ENCODE results near the gene FAM98B.

FAM98B gene

GRCh38 chr15:38507570-38507969 is 53.6 kb downstream of the FAM98B start:
- H3K4me3 ChIP-seq (ENCODE audit: insufficient read length, low read depth), result no peak overlapping the region
- no peak overlapping the region for H3K9ac ChIP-seq (ENCODE audit: insufficient read length, low read depth)
- no peaks in the 10 kb centered on the region for H3K4me1 ChIP-seq (ENCODE audit: insufficient read depth, insufficient read length)
- H3K9me3 ChIP-seq (ENCODE audit: insufficient read depth, low read length), result no peaks in the 10 kb centered on the region
- H3K27me3 ChIP-seq (ENCODE audit: insufficient read depth, insufficient read length), result no peaks in the 10 kb centered on the region
- H3K36me3 ChIP-seq (ENCODE audit: insufficient read depth, insufficient read length, low read length), result no peaks in the 10 kb centered on the region
- no peak for DNase-seq (ENCODE audit: low read depth, low spot score)
- TF ChIP-seq SUZ12 (IDR thresholded peaks at IDR 0.05; ENCODE audit: extremely low read depth, insufficient read depth, insufficient read length) (no peak), ZNF274 (IDR thresholded peaks at IDR 0.05; ENCODE audit: low read depth, low read length) (no peak), YY1 (IDR thresholded peaks at IDR 0.05; ENCODE audit: insufficient read depth, insufficient read length) (no peak)

- Histone ChIP-seq H3K4me1 (ENCODE audit: insufficient read depth, insufficient read length) (no peaks in the 10 kb centered on the region), H3K27me3 (ENCODE audit: insufficient read depth, insufficient read length) (no peaks in the 10 kb centered on the region), H3K36me3 (ENCODE audit: insufficient read depth, insufficient read length, low read length) (no peaks in the 10 kb centered on the region), H3K4me3 (ENCODE audit: insufficient read length, low read depth) (no peak overlapping the region), H3K9ac (ENCODE audit: insufficient read length, low read depth) (no peak overlapping the region), H3K9me3 (ENCODE audit: insufficient read depth, low read length) (no peaks in the 10 kb centered on the region)
- no peak for TF ChIP-seq YY1 (IDR thresholded peaks at IDR 0.05; ENCODE audit: insufficient read depth, insufficient read length)
- TF ChIP-seq SUZ12 (IDR thresholded peaks at IDR 0.05; ENCODE audit: extremely low read depth, insufficient read depth, insufficient read length), result no peak
- TF ChIP-seq ZNF274 (IDR thresholded peaks at IDR 0.05; ENCODE audit: low read depth, low read length), result no peak
- no peak for DNase-seq (ENCODE audit: low read depth, low spot score)
Measured at GRCh38 chr15:38508647-38509046, 54.7 kb downstream of the FAM98B start.

GRCh38 chr15:38509152-38509551 is 55.2 kb downstream of the FAM98B start:
- Histone ChIP-seq H3K4me1 (ENCODE audit: insufficient read depth, insufficient read length) (no peaks in the 10 kb centered on the region), H3K9me3 (ENCODE audit: insufficient read depth, low read length) (no peaks in the 10 kb centered on the region), H3K4me3 (ENCODE audit: insufficient read length, low read depth) (no peak overlapping the region), H3K27me3 (ENCODE audit: insufficient read depth, insufficient read length) (no peaks in the 10 kb centered on the region), H3K36me3 (ENCODE audit: insufficient read depth, insufficient read length, low read length) (no peaks in the 10 kb centered on the region), H3K9ac (ENCODE audit: insufficient read length, low read depth) (no peak overlapping the region)
- no peak for TF ChIP-seq SUZ12 (IDR thresholded peaks at IDR 0.05; ENCODE audit: extremely low read depth, insufficient read depth, insufficient read length)
- no peak for TF ChIP-seq YY1 (IDR thresholded peaks at IDR 0.05; ENCODE audit: insufficient read depth, insufficient read length)
- TF ChIP-seq ZNF274 (IDR thresholded peaks at IDR 0.05; ENCODE audit: low read depth, low read length), result no peak
- no peak for DNase-seq (ENCODE audit: low read depth, low spot score)

- H3K4me1 ChIP-seq (ENCODE audit: insufficient read depth, insufficient read length), result peaks cover 5% of the 10 kb centered on the region
- H3K9ac ChIP-seq (ENCODE audit: insufficient read length, low read depth), result no peak overlapping the region
- no peaks in the 10 kb centered on the region for H3K27me3 ChIP-seq (ENCODE audit: insufficient read depth, insufficient read length)
- TF ChIP-seq ZNF274 (IDR thresholded peaks at IDR 0.05; ENCODE audit: low read depth, low read length) (no peak), SUZ12 (IDR thresholded peaks at IDR 0.05; ENCODE audit: extremely low read depth, insufficient read depth, insufficient read length) (no peak), YY1 (IDR thresholded peaks at IDR 0.05; ENCODE audit: insufficient read depth, insufficient read length) (no peak)
- H3K4me3 ChIP-seq (ENCODE audit: insufficient read length, low read depth), result no peak overlapping the region
- H3K36me3 ChIP-seq (ENCODE audit: insufficient read depth, insufficient read length, low read length), result no peaks in the 10 kb centered on the region
- no peaks in the 10 kb centered on the region for H3K9me3 ChIP-seq (ENCODE audit: insufficient read depth, low read length)
- DNase-seq (ENCODE audit: low read depth, low spot score), result no peak
Measured at GRCh38 chr15:38512901-38513300, 59.0 kb downstream of the FAM98B start.

GRCh38 chr15:38514601-38515000 is 60.7 kb downstream of the FAM98B start:
- H3K4me3 ChIP-seq (ENCODE audit: insufficient read length, low read depth), result no peak overlapping the region
- H3K27me3 ChIP-seq (ENCODE audit: insufficient read depth, insufficient read length), result no peaks in the 10 kb centered on the region
- no peaks in the 10 kb centered on the region for H3K36me3 ChIP-seq (ENCODE audit: insufficient read depth, insufficient read length, low read length)
- no peaks in the 10 kb centered on the region for H3K9me3 ChIP-seq (ENCODE audit: insufficient read depth, low read length)
- no peak overlapping the region for H3K9ac ChIP-seq (ENCODE audit: insufficient read length, low read depth)
- no peak for TF ChIP-seq ZNF274 (IDR thresholded peaks at IDR 0.05; ENCODE audit: low read depth, low read length)
- TF ChIP-seq SUZ12 (IDR thresholded peaks at IDR 0.05; ENCODE audit: extremely low read depth, insufficient read depth, insufficient read length), result no peak
- no peak for TF ChIP-seq YY1 (IDR thresholded peaks at IDR 0.05; ENCODE audit: insufficient read depth, insufficient read length)
- no peak for DNase-seq (ENCODE audit: low read depth, low spot score)
- H3K4me1 ChIP-seq (ENCODE audit: insufficient read depth, insufficient read length), result peaks cover 6% of the 10 kb centered on the region

- Histone ChIP-seq H3K4me1 (ENCODE audit: insufficient read depth, insufficient read length) (peaks cover 6% of the 10 kb centered on the region), H3K9me3 (ENCODE audit: insufficient read depth, low read length) (no peaks in the 10 kb centered on the region), H3K27me3 (ENCODE audit: insufficient read depth, insufficient read length) (no peaks in the 10 kb centered on the region), H3K9ac (ENCODE audit: insufficient read length, low read depth) (no peak overlapping the region), H3K4me3 (ENCODE audit: insufficient read length, low read depth) (no peak overlapping the region), H3K36me3 (ENCODE audit: insufficient read depth, insufficient read length, low read length) (no peaks in the 10 kb centered on the region)
- TF ChIP-seq YY1 (IDR thresholded peaks at IDR 0.05; ENCODE audit: insufficient read depth, insufficient read length) (no peak), SUZ12 (IDR thresholded peaks at IDR 0.05; ENCODE audit: extremely low read depth, insufficient read depth, insufficient read length) (no peak), ZNF274 (IDR thresholded peaks at IDR 0.05; ENCODE audit: low read depth, low read length) (no peak)
- DNase-seq (ENCODE audit: low read depth, low spot score), result no peak
Measured at GRCh38 chr15:38516626-38517025, 62.7 kb downstream of the FAM98B start.

GRCh38 chr15:38517312-38517975 is 63.5 kb downstream of the FAM98B start:
- TF ChIP-seq SUZ12 (IDR thresholded peaks at IDR 0.05; ENCODE audit: extremely low read depth, insufficient read depth, insufficient read length), result no peak
- TF ChIP-seq YY1 (IDR thresholded peaks at IDR 0.05; ENCODE audit: insufficient read depth, insufficient read length), result no peak
- no peak for TF ChIP-seq ZNF274 (IDR thresholded peaks at IDR 0.05; ENCODE audit: low read depth, low read length)
- H3K4me1 ChIP-seq (ENCODE audit: insufficient read depth, insufficient read length), result peaks cover 6% of the 10 kb centered on the region
- H3K9ac ChIP-seq (ENCODE audit: insufficient read length, low read depth), result no peak overlapping the region
- no peaks in the 10 kb centered on the region for H3K36me3 ChIP-seq (ENCODE audit: insufficient read depth, insufficient read length, low read length)
- no peaks in the 10 kb centered on the region for H3K27me3 ChIP-seq (ENCODE audit: insufficient read depth, insufficient read length)
- no peak for DNase-seq (ENCODE audit: low read depth, low spot score)
- H3K4me3 ChIP-seq (ENCODE audit: insufficient read length, low read depth), result no peak overlapping the region
- H3K9me3 ChIP-seq (ENCODE audit: insufficient read depth, low read length), result no peaks in the 10 kb centered on the region
